BLaER1 (cell line): ENCODE data around the gene FAM184B.
"Not testable (repeated sequence)": the region's sequence is repeated elsewhere in the genome, so short reads cannot be mapped to it uniquely, and the experiment has no call there.

ENCODE experiments used
- H3K27ac ChIP-seq: shearing (Covaris generic); formaldehyde crosslinking; 2 replicates; pipeline ENCODE4 v1.8.1; 2022
- H3K27me3 ChIP-seq: shearing (Covaris generic); formaldehyde crosslinking; 2 replicates; pipeline ENCODE4 v1.8.1; 2022
- H3K36me3 ChIP-seq: shearing (Covaris generic); formaldehyde crosslinking; 2 replicates; pipeline ENCODE4 v1.8.1; 2022
- H3K4me1 ChIP-seq: shearing (Covaris generic); formaldehyde crosslinking; 2 replicates; pipeline ENCODE4 v1.8.1; 2022
- H3K4me2 ChIP-seq: shearing (Covaris generic); formaldehyde crosslinking; 2 replicates; pipeline ENCODE4 v1.8.1; 2022
- H3K4me3 ChIP-seq: shearing (Covaris generic); formaldehyde crosslinking; 2 replicates; pipeline ENCODE4 v1.8.1; 2022
- H3K9ac ChIP-seq: shearing (Covaris generic); formaldehyde crosslinking; 2 replicates; pipeline ENCODE4 v1.8.1; 2022
- H3K9me3 ChIP-seq: shearing (Covaris generic); formaldehyde crosslinking; 2 replicates; pipeline ENCODE4 v1.8.1; 2022
- H4K20me1 ChIP-seq: shearing (Covaris generic); formaldehyde crosslinking; 2 replicates; pipeline ENCODE4 v1.8.1; 2022
- Cebpa-rat ChIP-seq: shearing (Covaris generic); IDR thresholded peaks from 2 replicates; pipeline ENCODE4 v1.8.1; 2022

FAM184B gene

GRCh38 chr4:17667653-17668201 lies 113.7 kb downstream of the FAM184B start:
- peaks cover 41% of the 10 kb centered on the region for H3K4me1 ChIP-seq
- H3K27ac ChIP-seq: no peak overlapping the region
- TF ChIP-seq Cebpa-rat: no peak
- H3K4me2 ChIP-seq: peak overlapping the region; percentile 58
- H3K9me3 ChIP-seq: peaks cover 6% of the 10 kb centered on the region; the same call in 1 of the 2 replicates
- H3K36me3 ChIP-seq: no peaks in the 10 kb centered on the region
- no peaks in the 10 kb centered on the region for H3K27me3 ChIP-seq
- no peak overlapping the region for H3K4me3 ChIP-seq
- no peaks in the 10 kb centered on the region for H4K20me1 ChIP-seq
- H3K9ac ChIP-seq: no peak overlapping the region

DNA sequence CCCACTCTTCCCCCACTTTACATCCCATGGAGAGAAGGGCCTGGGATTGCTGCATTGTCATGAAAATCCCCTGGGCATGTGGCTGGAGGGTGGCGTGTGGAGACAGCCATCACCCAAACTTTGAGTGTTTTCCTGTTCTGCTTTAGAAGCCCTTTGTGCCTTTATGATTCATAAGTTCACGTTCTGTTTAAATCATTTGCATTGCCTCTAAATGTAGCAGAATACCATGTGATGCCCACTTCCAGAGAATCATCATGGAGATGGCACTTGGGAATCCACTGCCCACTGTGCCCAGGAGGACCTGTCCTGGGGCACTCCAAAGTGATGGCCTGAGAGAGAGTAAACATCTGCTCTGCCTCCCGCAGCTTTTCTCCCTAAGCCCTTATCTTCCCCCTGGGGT lies 114.2 kb downstream of the FAM184B start:
- Histone ChIP-seq H3K27me3 (no peaks in the 10 kb centered on the region), H3K36me3 (no peaks in the 10 kb centered on the region), H3K4me2 (peak overlapping the region; percentile 58), H3K27ac (no peak overlapping the region), H4K20me1 (no peaks in the 10 kb centered on the region), H3K9me3 (peaks cover 5% of the 10 kb centered on the region; the same call in 1 of the 2 replicates), H3K4me1 (peaks cover 46% of the 10 kb centered on the region), H3K9ac (no peak overlapping the region), H3K4me3 (no peak overlapping the region)
- TF ChIP-seq Cebpa-rat: no peak

DNA sequence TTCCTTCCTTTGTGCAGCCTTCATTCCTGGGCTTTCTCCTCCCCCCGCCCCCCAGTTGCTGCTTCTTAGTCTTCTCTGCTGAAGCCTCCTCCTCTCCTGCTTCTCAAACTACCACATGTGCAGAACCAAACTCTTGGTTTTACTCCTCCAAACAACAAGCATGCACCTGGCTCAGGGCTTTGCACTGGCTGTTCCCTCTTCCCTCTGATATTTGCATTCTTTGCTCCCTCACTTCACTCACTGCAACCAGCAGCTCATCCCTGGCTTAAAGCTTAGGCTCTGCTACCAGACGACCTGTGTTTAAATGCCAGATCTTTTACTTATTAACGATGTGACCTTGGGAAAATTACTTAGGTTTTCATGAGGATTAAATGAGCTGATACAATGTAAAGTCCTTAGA lies 115.6 kb downstream of the FAM184B start:
- Histone ChIP-seq H3K27ac (no peak overlapping the region), H3K36me3 (no peaks in the 10 kb centered on the region), H3K27me3 (no peaks in the 10 kb centered on the region), H4K20me1 (no peaks in the 10 kb centered on the region), H3K9me3 (no peaks in the 10 kb centered on the region), H3K9ac (no peak overlapping the region), H3K4me3 (no peak overlapping the region), H3K4me1 (peaks cover 48% of the 10 kb centered on the region), H3K4me2 (peak overlapping the region; percentile 66)
- TF ChIP-seq Cebpa-rat: no peak

DNA sequence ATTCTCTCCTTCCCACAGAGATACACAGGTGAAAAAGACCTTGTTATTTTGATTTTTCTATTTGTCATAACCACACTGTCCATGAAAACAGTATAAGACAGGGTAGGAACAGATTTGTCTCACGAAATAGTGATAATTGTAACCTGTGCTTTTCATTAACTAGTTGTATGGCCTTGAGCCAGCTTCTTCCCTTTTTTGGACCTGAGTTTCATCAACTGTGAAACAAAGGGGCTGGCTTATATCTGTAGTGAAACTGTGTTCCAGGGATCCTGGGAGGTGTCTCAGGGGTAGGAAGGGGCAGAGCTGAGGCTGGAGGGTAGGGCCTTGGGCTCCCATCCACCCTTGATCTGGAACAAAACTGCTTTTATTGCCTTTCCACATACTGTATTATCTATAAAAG lies 116.1 kb downstream of the FAM184B start:
- H3K4me3 ChIP-seq: no peak overlapping the region
- H3K27me3 ChIP-seq: no peaks in the 10 kb centered on the region
- H3K4me2 ChIP-seq: peak overlapping the region; percentile 66
- no peaks in the 10 kb centered on the region for H4K20me1 ChIP-seq
- no peak overlapping the region for H3K9ac ChIP-seq
- H3K36me3 ChIP-seq: no peaks in the 10 kb centered on the region
- H3K9me3 ChIP-seq: no peaks in the 10 kb centered on the region
- peaks cover 48% of the 10 kb centered on the region for H3K4me1 ChIP-seq
- no peak overlapping the region for H3K27ac ChIP-seq
- TF ChIP-seq Cebpa-rat: no peak

- no peak for TF ChIP-seq Cebpa-rat
- H4K20me1 ChIP-seq: no peaks in the 10 kb centered on the region
- H3K27ac ChIP-seq: no peak overlapping the region
- no peak overlapping the region for H3K4me3 ChIP-seq
- H3K36me3 ChIP-seq: no peaks in the 10 kb centered on the region
- H3K4me1 ChIP-seq: peaks cover 48% of the 10 kb centered on the region
- no peaks in the 10 kb centered on the region for H3K9me3 ChIP-seq
- peak overlapping the region; percentile 66 for H3K4me2 ChIP-seq
- H3K27me3 ChIP-seq: no peaks in the 10 kb centered on the region
- no peak overlapping the region for H3K9ac ChIP-seq
Observed at GRCh38 chr4:17664755-17665154, 116.7 kb downstream of the FAM184B start.

DNA sequence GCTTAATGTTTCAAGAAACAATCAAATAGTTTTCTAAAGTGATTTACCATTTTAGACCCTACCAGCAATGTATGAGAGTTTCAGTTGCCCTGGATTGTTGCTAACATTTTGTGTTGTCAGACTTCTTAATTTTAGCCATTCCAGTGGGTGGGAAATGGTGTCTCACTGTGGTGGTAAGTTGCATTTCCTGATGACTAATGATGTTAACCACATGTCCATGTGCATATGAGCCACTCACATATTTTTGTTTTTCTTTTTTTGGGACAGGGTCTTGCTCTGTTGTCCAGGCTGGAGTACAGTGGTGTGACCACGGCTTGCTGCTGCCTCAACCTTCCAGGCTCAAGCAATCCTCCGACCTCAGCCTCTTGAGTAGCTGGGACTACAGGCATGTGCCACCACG lies 118.7 kb downstream of the FAM184B start:
- Histone ChIP-seq H4K20me1 (no peaks in the 10 kb centered on the region), H3K9ac (no peak overlapping the region), H3K9me3 (no peaks in the 10 kb centered on the region), H3K4me1 (peaks cover 44% of the 10 kb centered on the region), H3K27ac (0 out of 2 replicates have a peak overlapping the region, but pooled peaks have one; percentile 35), H3K27me3 (no peaks in the 10 kb centered on the region), H3K4me2 (peak overlapping the region; percentile 47), H3K4me3 (no peak overlapping the region), H3K36me3 (no peaks in the 10 kb centered on the region)
- TF ChIP-seq Cebpa-rat: no peak

GRCh38 chr4:17659196-17659595 lies 122.2 kb downstream of the FAM184B start:
- H3K4me1 ChIP-seq: peaks cover 31% of the 10 kb centered on the region
- not testable (repeated sequence) for H4K20me1 ChIP-seq, H3K9me3 ChIP-seq, H3K27me3 ChIP-seq, H3K4me3 ChIP-seq, H3K9ac ChIP-seq, H3K4me2 ChIP-seq, H3K27ac ChIP-seq, H3K36me3 ChIP-seq

DNA sequence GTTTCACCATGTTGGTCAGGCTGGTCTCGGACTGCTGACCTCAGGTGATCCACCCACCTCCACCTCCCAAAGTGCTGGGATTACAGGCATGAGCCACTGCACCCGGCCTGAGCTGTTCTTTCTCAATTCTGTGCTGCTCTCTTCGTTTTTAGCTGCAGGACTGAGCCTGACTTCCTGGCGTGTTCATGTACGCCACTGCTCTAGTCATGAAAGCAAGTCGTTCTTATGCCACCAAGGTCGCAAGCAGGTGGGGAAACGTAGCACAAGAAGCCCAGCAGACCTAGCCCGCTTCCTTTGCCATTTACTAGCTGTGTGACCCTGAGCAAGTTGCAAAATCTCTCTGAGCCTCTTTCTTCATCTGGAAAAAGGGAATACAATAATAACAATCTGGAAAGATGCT lies 123.6 kb downstream of the FAM184B start:
- Histone ChIP-seq H3K27me3 (no peaks in the 10 kb centered on the region), H3K4me3 (no peak overlapping the region), H3K36me3 (no peaks in the 10 kb centered on the region), H3K9me3 (no peaks in the 10 kb centered on the region), H3K4me1 (peaks cover 27% of the 10 kb centered on the region), H3K27ac (no peak overlapping the region), H4K20me1 (no peaks in the 10 kb centered on the region), H3K9ac (no peak overlapping the region), H3K4me2 (no peak overlapping the region)
- no peak for TF ChIP-seq Cebpa-rat

DNA sequence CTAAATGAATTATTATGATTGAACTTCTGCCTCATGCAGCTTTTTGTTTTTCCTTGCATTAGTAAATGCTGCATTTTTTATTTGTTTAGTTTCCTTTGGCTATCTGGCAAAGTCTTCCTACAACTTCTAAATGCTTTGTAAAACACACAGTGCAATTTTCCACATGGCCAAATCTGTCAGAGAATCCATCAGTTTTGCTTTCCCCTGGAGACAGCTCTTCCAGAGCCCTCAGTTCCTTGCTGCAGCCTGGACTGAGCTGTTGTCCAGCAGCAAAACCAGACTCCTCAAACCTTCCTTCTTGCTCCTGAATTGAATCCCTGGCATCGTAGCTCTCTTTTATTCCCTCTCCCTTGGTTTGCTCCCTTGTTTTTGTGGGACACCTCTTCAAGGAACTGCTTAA lies 124.3 kb downstream of the FAM184B start:
- H3K9me3 ChIP-seq: no peaks in the 10 kb centered on the region
- no peak overlapping the region for H3K9ac ChIP-seq
- H3K4me1 ChIP-seq: peaks cover 27% of the 10 kb centered on the region
- no peak for TF ChIP-seq Cebpa-rat
- H3K27ac ChIP-seq: no peak overlapping the region
- no peaks in the 10 kb centered on the region for H3K27me3 ChIP-seq
- H3K36me3 ChIP-seq: no peaks in the 10 kb centered on the region
- H3K4me2 ChIP-seq: no peak overlapping the region
- H4K20me1 ChIP-seq: no peaks in the 10 kb centered on the region
- no peak overlapping the region for H3K4me3 ChIP-seq

DNA sequence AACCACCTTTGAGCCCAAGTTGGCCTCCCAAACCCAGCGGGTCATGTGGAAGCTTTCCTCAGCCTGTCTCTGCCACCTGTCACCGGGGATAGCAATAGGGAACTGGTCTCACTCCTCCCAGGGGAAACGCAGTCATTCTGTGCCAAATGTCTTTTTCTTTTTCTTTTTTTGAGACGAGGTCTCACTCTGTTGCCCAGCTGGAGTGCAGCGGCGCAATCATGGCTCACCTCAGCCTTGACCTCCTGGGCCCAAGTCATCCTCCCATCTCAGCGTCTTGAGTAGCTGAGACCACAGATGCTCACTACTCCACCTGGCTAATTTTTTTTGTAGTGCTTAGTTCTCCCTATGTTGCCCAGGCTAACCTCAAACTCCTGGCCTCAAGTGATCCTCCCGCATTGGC lies 126.7 kb downstream of the FAM184B start:
- TF ChIP-seq Cebpa-rat: no peak
- Histone ChIP-seq H3K36me3 (no peaks in the 10 kb centered on the region), H3K9ac (no peak overlapping the region), H4K20me1 (no peaks in the 10 kb centered on the region), H3K9me3 (no peaks in the 10 kb centered on the region), H3K27ac (0 out of 2 replicates have a peak overlapping the region, but pooled peaks have one; percentile 4), H3K4me1 (peaks cover 41% of the 10 kb centered on the region), H3K4me3 (no peak overlapping the region), H3K4me2 (peak overlapping the region; percentile 61), H3K27me3 (no peaks in the 10 kb centered on the region)

GRCh38 chr4:17650406-17650805 lies 131.0 kb downstream of the FAM184B start:
- Histone ChIP-seq H3K36me3 (no peaks in the 10 kb centered on the region), H3K27me3 (no peaks in the 10 kb centered on the region)

More at GRCh38 chr4:17650406-17650805, 131.0 kb downstream of the FAM184B start:
- Histone ChIP-seq H3K4me3 (no peak overlapping the region), H4K20me1 (no peaks in the 10 kb centered on the region), H3K9ac (no peak overlapping the region), H3K4me1 (peaks cover 39% of the 10 kb centered on the region), H3K4me2 (peak overlapping the region; percentile 18; the same call in 1 of the 2 replicates), H3K27ac (no peak overlapping the region), H3K9me3 (no peaks in the 10 kb centered on the region)
- TF ChIP-seq Cebpa-rat: no peak
